Hindlimb muscle (tissue), 1 donor: ENCODE measurements around the gene TYK2. TPM values are rescaled to one million over a fixed set of nuclear protein-coding genes. Genes with fewer than 3 reads are reported as not detected.

Source experiments
- DNase-seq: peaks from one replicate; pipeline ENCODE4 v3.0.0-alpha.2; 2013
- polyA plus RNA-seq: library from polyadenylated mRNA; unstranded; fragments of 120-200 nt; gene quantifications from one replicate; pipeline ENCODE4 v1.2.1, GENCODE V29; 2013; ENCODE audit not compliant: insufficient read length

Gene TYK2
- polyA plus RNA-seq, 1 donor, result 71.8 TPM

DNA sequence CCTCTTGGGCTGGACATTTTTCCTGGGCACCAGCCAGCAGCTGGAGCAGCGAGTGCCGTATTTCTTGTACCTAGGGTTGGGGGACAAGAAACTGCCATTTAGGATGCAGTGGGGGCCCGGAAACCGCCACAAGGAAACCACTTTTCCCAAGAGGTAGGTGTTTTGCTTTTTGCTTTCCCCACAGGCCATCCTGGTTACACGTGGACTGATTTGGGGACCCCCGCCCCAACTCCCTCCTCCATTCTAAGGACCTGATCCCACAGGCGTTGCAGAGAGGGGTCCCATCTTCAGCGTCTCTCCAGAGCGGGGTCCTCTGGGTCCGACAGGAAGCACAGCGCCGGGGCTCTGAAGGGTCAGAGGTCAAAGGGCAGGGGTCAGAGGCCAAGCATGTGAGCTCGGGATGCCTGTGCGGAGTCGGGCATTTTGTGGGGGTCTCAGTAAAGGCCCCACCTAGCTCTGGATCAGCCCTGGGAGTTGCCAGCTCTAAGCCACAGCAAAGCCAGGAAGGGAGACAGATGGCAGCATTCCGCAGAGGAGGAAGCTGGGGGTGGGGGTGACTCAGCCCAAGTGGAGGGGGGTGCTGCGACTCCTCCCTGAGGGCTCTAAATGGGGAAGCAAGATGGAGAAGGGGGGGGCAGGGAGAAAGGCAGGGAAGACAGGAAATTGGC is 75.1 kb downstream of the TYK2 start:
- no peak for DNase-seq

Other genes with a start within 250 kb of the TYK2 start
- gene DNMT1, start 185.6 kb downstream of the TYK2 start, polyA plus RNA-seq, result 65.8 TPM
- 10.8 TPM for gene S1PR2, start 149.2 kb downstream of the TYK2 start, polyA plus RNA-seq
- 36.0 TPM for gene MRPL4, start 128.4 kb downstream of the TYK2 start, polyA plus RNA-seq
- gene ICAM1, start 109.5 kb downstream of the TYK2 start, polyA plus RNA-seq, result 9.5 TPM
- gene ICAM4, start 93.6 kb downstream of the TYK2 start, polyA plus RNA-seq, result 0.45 TPM
- 0.23 TPM for gene ICAM5, start 90.6 kb downstream of the TYK2 start, polyA plus RNA-seq
- 5.0 TPM for gene ZGLP1, start 70.8 kb downstream of the TYK2 start, polyA plus RNA-seq
- 19.4 TPM for gene FDX2, start 64.6 kb downstream of the TYK2 start, polyA plus RNA-seq
- gene RAVER1, start 47.0 kb downstream of the TYK2 start, polyA plus RNA-seq, result 18.4 TPM
- 5.8 TPM for gene ICAM3, start 40.9 kb downstream of the TYK2 start, polyA plus RNA-seq
- 137 TPM for gene CDC37, start 23.0 kb upstream of the TYK2 start, polyA plus RNA-seq
- 5.0 TPM for gene PDE4A, start 40.0 kb upstream of the TYK2 start, polyA plus RNA-seq
- 65.6 TPM for gene KEAP1, start 122.8 kb upstream of the TYK2 start, polyA plus RNA-seq
- gene S1PR5, start 136.9 kb upstream of the TYK2 start, polyA plus RNA-seq, result 1.2 TPM
- gene ATG4D, start 163.3 kb upstream of the TYK2 start, polyA plus RNA-seq, result 26.2 TPM
- 27.5 TPM for gene KRI1, start 185.4 kb upstream of the TYK2 start, polyA plus RNA-seq
- gene CDKN2D, start 188.4 kb upstream of the TYK2 start, polyA plus RNA-seq, result 14.4 TPM
- 0.86 TPM for gene AP1M2, start 206.7 kb upstream of the TYK2 start, polyA plus RNA-seq
- 184 TPM for gene SLC44A2, start 245.0 kb upstream of the TYK2 start, polyA plus RNA-seq